Measurements from ENCODE around the gene OCLN.

Gene OCLN

GRCh38 chr5:69491838-69492390, 676 bp upstream of the OCLN start:
- H3K36me3 ChIP-seq, result no peaks in the 10 kb centered on the region
- no peak for DNase-seq
- no peak for TF ChIP-seq CTCF (IDR thresholded peaks at IDR 0.05; ENCODE audit: low read depth, low read length)
- H3K4me3 ChIP-seq (ENCODE audit: low read depth, low read length), result no peak overlapping the region
- peaks cover 93% of the 10 kb centered on the region for H3K27me3 ChIP-seq
- 0 out of 2 replicates have a peak, but pooled peaks cover 4% of the 10 kb centered on the region for H3K9me3 ChIP-seq
- no peaks in the 10 kb centered on the region for H3K4me1 ChIP-seq

- H3K36me3 ChIP-seq, result no peaks in the 10 kb centered on the region
- peak; percentile 6 for DNase-seq
- 0 out of 2 replicates have a peak, but pooled peaks cover 4% of the 10 kb centered on the region for H3K9me3 ChIP-seq
- H3K4me1 ChIP-seq, result no peaks in the 10 kb centered on the region
- no peak for TF ChIP-seq CTCF (IDR thresholded peaks at IDR 0.05; ENCODE audit: low read depth, low read length)
- peaks cover 84% of the 10 kb centered on the region for H3K27me3 ChIP-seq
- peak overlapping the region; percentile 37 for H3K4me3 ChIP-seq (ENCODE audit: low read depth, low read length)
Observed at GRCh38 chr5:69492923-69493395, 369 bp downstream of the OCLN start.

GRCh38 chr5:69493396-69494133, 975 bp downstream of the OCLN start:
- peak overlapping the region; percentile 37 for H3K4me3 ChIP-seq (ENCODE audit: low read depth, low read length)
- H3K9me3 ChIP-seq, result 0 out of 2 replicates have a peak, but pooled peaks cover 4% of the 10 kb centered on the region
- H3K36me3 ChIP-seq, result no peaks in the 10 kb centered on the region
- DNase-seq, result peak; percentile 14
- H3K27me3 ChIP-seq, result peaks cover 86% of the 10 kb centered on the region
- H3K4me1 ChIP-seq, result no peaks in the 10 kb centered on the region
- TF ChIP-seq CTCF (IDR thresholded peaks at IDR 0.05; ENCODE audit: low read depth, low read length), result no peak

- no peaks in the 10 kb centered on the region for H3K36me3 ChIP-seq
- no peak overlapping the region for H3K4me3 ChIP-seq (ENCODE audit: low read depth, low read length)
- no peaks in the 10 kb centered on the region for H3K4me1 ChIP-seq
- no peak for TF ChIP-seq CTCF (IDR thresholded peaks at IDR 0.05; ENCODE audit: low read depth, low read length)
- no peaks in the 10 kb centered on the region for H3K9me3 ChIP-seq
- peaks cover 85% of the 10 kb centered on the region for H3K27me3 ChIP-seq
- DNase-seq, result no peak
Observed at GRCh38 chr5:69494452-69494851, 1.9 kb downstream of the OCLN start.

GRCh38 chr5:69497006-69497520, 4.5 kb downstream of the OCLN start:
- no peaks in the 10 kb centered on the region for H3K36me3 ChIP-seq
- H3K27me3 ChIP-seq, result peaks cover 77% of the 10 kb centered on the region
- no peak for TF ChIP-seq CTCF (IDR thresholded peaks at IDR 0.05; ENCODE audit: low read depth, low read length)
- no peak overlapping the region for H3K4me3 ChIP-seq (ENCODE audit: low read depth, low read length)
- no peaks in the 10 kb centered on the region for H3K9me3 ChIP-seq
- no peak for DNase-seq
- no peaks in the 10 kb centered on the region for H3K4me1 ChIP-seq

- no peaks in the 10 kb centered on the region for H3K36me3 ChIP-seq
Observed at GRCh38 chr5:69498384-69498783, 5.8 kb downstream of the OCLN start.

More at GRCh38 chr5:69498384-69498783, 5.8 kb downstream of the OCLN start:
- DNase-seq, result no peak
- TF ChIP-seq CTCF (IDR thresholded peaks at IDR 0.05; ENCODE audit: low read depth, low read length), result no peak
- Histone ChIP-seq H3K9me3 (no peaks in the 10 kb centered on the region), H3K27me3 (peaks cover 75% of the 10 kb centered on the region), H3K4me3 (ENCODE audit: low read depth, low read length) (no peak overlapping the region), H3K4me1 (no peaks in the 10 kb centered on the region)
